GM12878 (cell line): ENCODE measurements around the gene KLHL15. TPM values are rescaled to one million over a fixed set of nuclear protein-coding genes. Genes with fewer than 3 reads are reported as not detected.

Source experiments
- ATAC-seq: fragments of 200-7000 bp; cut with Tn5 transposase; 3 replicates; pipeline ENCODE4 v1.9.1; 2020; ENCODE audit warnings: mild to moderate bottlenecking, moderate library complexity
- BruUV-seq: library from RNA; stranded (reverse); fragments of 400-500 nt; replicated peaks from 2 replicates; lab custom pipeline; 2021; lab: Mats Ljungman, UMichigan
- CTCF ChIA-PET: fragments of 300-600 bp; sonication (Branson Sonifier 250); formaldehyde crosslinking; extraction: SDS; loops from one replicate; lab custom pipeline; 2021; ENCODE audit warnings: inconsistent platforms; lab: Yijun Ruan, JAX
- POLR2A ChIA-PET: fragments of 350-600 bp; formaldehyde crosslinking; extraction: SDS; loops from one replicate; lab custom pipeline; 2021; ENCODE audit warnings: inconsistent platforms; lab: Charles Lee
- RAD21 ChIA-PET: fragments of 300-600 bp; sonication (Branson Sonifier 250); formaldehyde crosslinking; loops from one replicate; lab custom pipeline; 2023; ENCODE audit warnings: antibody characterized with exemption; ENCODE audit not compliant: unreplicated experiment; lab: Charles Lee
- SMC1A ChIA-PET: fragments of 300-600 bp; sonication (Branson Sonifier 250); formaldehyde crosslinking; loops from one replicate; lab custom pipeline; 2023; ENCODE audit not compliant: unreplicated experiment, uncharacterized antibody; lab: Charles Lee
- DNase-seq: peaks from one replicate; pipeline ENCODE4 v3.0.0-alpha.2; 2011; ENCODE audit warnings: low read depth, low spot score
- FAIRE-seq: peaks from 3 replicates; lab custom pipeline; 2011; peaks lifted over from hg19 to GRCh38; lab: Jason Lieb, UNC
- H2AFZ ChIP-seq: 2 replicates; pipeline ENCODE4 v1.6.0; 2011; ENCODE audit warnings: low read depth, low read length, control low read depth; ENCODE audit not compliant: control insufficient read depth
- H3K27ac ChIP-seq: 2 replicates; pipeline ENCODE4 v1.5.1; 2011; ENCODE audit warnings: control low read depth; ENCODE audit not compliant: control insufficient read depth, insufficient read depth
- H3K27me3 ChIP-seq, 2 experiments: replicated peaks in 1 of 2; 2 replicates each; pipeline versions ENCODE4 v1.6.0 to v1.6.1; 2011; ENCODE audit warnings: low read length in 1 of 2; ENCODE audit not compliant: control insufficient read depth in 2 of 2, insufficient read depth in 2 of 2
- H3K36me3 ChIP-seq, 2 experiments: 2 replicates each; pipeline ENCODE4 v1.5.1; 2011; ENCODE audit warnings: low read length in 1 of 2; ENCODE audit not compliant: control insufficient read depth in 2 of 2, insufficient read depth in 2 of 2
- H3K4me1 ChIP-seq: 2 replicates; pipeline ENCODE4 v1.6.1; 2011; ENCODE audit warnings: mild to moderate bottlenecking, low read length, moderate library complexity, mixed read lengths; ENCODE audit not compliant: control insufficient read depth, insufficient read depth
- H3K4me2 ChIP-seq: 2 replicates; pipeline ENCODE4 v1.6.0; 2011; ENCODE audit warnings: control low read depth; ENCODE audit not compliant: control insufficient read depth, insufficient read depth
- H3K4me3 ChIP-seq: fragments of 200-600 bp; sonication (generic); 2 replicates; pipeline ENCODE4 v1.5.1; 2016
- H3K79me2 ChIP-seq: 2 replicates; pipeline ENCODE4 v1.6.0; 2011; ENCODE audit warnings: low read length; ENCODE audit not compliant: control insufficient read depth, insufficient read depth
- H3K9ac ChIP-seq: 2 replicates; pipeline ENCODE4 v1.8.0; 2011; ENCODE audit warnings: low read length, control low read depth, mixed read lengths; ENCODE audit not compliant: control insufficient read depth, insufficient read depth
- H3K9me3 ChIP-seq: replicated peaks from 3 replicates; pipeline ENCODE4 v1.5.1; 2011; ENCODE audit warnings: mild to moderate bottlenecking, low read length; ENCODE audit not compliant: control insufficient read depth, insufficient read depth
- H4K20me1 ChIP-seq: 2 replicates; pipeline ENCODE4 v1.6.0; 2011; ENCODE audit not compliant: control insufficient read depth, insufficient read depth
- ATF3 ChIP-seq: IDR thresholded peaks from 2 replicates; pipeline ENCODE4 v1.6.1; 2011; ENCODE audit warnings: low read depth, mild to moderate bottlenecking, low read length, moderate library complexity, borderline replicate concordance; ENCODE audit errors: extremely low read depth
- BHLHE40 ChIP-seq, 2 experiments: fragments of 450-650 bp in 1 of 2; IDR thresholded peaks; 2 replicates each; pipeline ENCODE4 v1.6.1; 2011 to 2017; ENCODE audit warnings: low read depth in 2 of 2, borderline replicate concordance in 1 of 2, improper control_type of control experiment in 1 of 2, low read length in 1 of 2, mild to moderate bottlenecking in 1 of 2
- CBX3 ChIP-seq: fragments of 200-600 bp; sonication (generic); IDR thresholded peaks from 2 replicates; pipeline ENCODE4 v1.6.1; 2016; ENCODE audit warnings: low read depth, borderline replicate concordance
- MTA3 ChIP-seq: IDR thresholded peaks from 2 replicates; pipeline ENCODE4 v1.6.1; 2012; ENCODE audit warnings: low read length, inconsistent platforms, borderline replicate concordance
- NKRF ChIP-seq: fragments of 450-650 bp; conservative IDR thresholded peaks from 2 replicates; pipeline ENCODE4 v1.6.1; 2017; ENCODE audit warnings: mild to moderate bottlenecking, moderate library complexity
- PKNOX1 ChIP-seq: fragments of 450-650 bp; IDR thresholded peaks from 2 replicates; pipeline ENCODE4 v1.6.1; 2016; ENCODE audit warnings: mild to moderate bottlenecking
- POLR2AphosphoS5 ChIP-seq: IDR thresholded peaks from 2 replicates; pipeline ENCODE4 v1.6.1; 2011; ENCODE audit warnings: mild to moderate bottlenecking, low read length, inconsistent platforms
- RCOR1 ChIP-seq: conservative IDR thresholded peaks from 2 replicates; pipeline ENCODE4 v1.6.1; 2012; ENCODE audit warnings: low read depth, low read length, improper control_type of control experiment
- SKIL ChIP-seq: fragments of 450-650 bp; IDR thresholded peaks from 2 replicates; pipeline ENCODE4 v1.6.1; 2017; ENCODE audit warnings: mild to moderate bottlenecking, low read depth, inconsistent platforms; ENCODE audit not compliant: poor library complexity, severe bottlenecking
- USF2 ChIP-seq: IDR thresholded peaks from 2 replicates; pipeline ENCODE4 v1.6.1; 2011; ENCODE audit warnings: low read depth, low read length, improper control_type of control experiment, borderline replicate concordance
- ZBTB4 ChIP-seq: fragments of 450-650 bp; formaldehyde crosslinking; IDR thresholded peaks from 2 replicates; pipeline ENCODE4 v1.4.0; 2022; ENCODE audit warnings: mild to moderate bottlenecking, moderate library complexity
- ZNF207 ChIP-seq: fragments of 450-650 bp; IDR thresholded peaks from 2 replicates; pipeline ENCODE4 v1.6.1; 2014; ENCODE audit warnings: antibody characterized with exemption, mild to moderate bottlenecking, borderline replicate concordance
- WGBS: methylation state at CpG from one replicate; pipeline ENCODE4 v1.1.6; 2016; ENCODE audit warnings: low lambda C conversion rate; ENCODE audit not compliant: insufficient replicate concordance, insufficient coverage; ENCODE audit errors: missing lambda C conversion rate; 5-methylcytosine and 5-hydroxymethylcytosine counted together
- in situ Hi-C: fragments of 300-500 bp; cut with MboI; formaldehyde crosslinking; loops from 9 replicates; pipeline ENCODE4 v1.14.3; 2018; ENCODE audit warnings: mixed read lengths
- intact Hi-C: fragments of 100-400 bp; cut with micrococcal nuclease; formaldehyde crosslinking; loops from one replicate; pipeline ENCODE4 v1.14.2; 2022; ENCODE audit not compliant: unreplicated experiment
- polyA plus RNA-seq, 11 experiments: library from polyadenylated mRNA; depleted of rRNA in 4 of 11; unstranded in 6 of 11; stranded (reverse) in 5 of 11; fragments of >200 nt; fragmentation: Nextera tagmentation in 4 of 11; fragmentation: Illumina TruSeq in 1 of 11; extraction: Ambion mirVana in 4 of 11; extraction: Trizol in 1 of 11; gene quantifications; 1 replicate in 1 of 11; 2 replicates in 10 of 11; pipeline versions ENCODE4 v1.2.1 to v1.2.3, GENCODE V29; 2011 to 2016; ENCODE audit warnings: inconsistent platforms in 2 of 11, missing spikeins in 2 of 11, low read depth in 1 of 11
- total RNA-seq, 4 experiments: library from RNA; depleted of rRNA in 3 of 4; stranded (reverse); fragments of >200 nt in 3 of 4; fragmentation: Illumina TruSeq in 1 of 4; extraction: Trizol in 1 of 4; gene quantifications; 2 replicates each; pipeline versions ENCODE4 v1.2.1 to v1.2.3, GENCODE V29; 2013 to 2021

KLHL15 gene
- total and polyA plus RNA-seq, 10 of the 15 experiments (the other 5 are each of a cell fraction or from before 2014, with no cell fraction given), result 1.4 to 7.0 (median 3.7) TPM

- TF ChIP-seq ZBTB4, result no peak
- no peak for TF ChIP-seq PKNOX1
- TF ChIP-seq CBX3, result no peak
- TF ChIP-seq USF2, result no peak
Measured at GRCh38 chrX:23936180-23936579, 90.8 kb downstream of the KLHL15 start (continued).

- ATAC-seq (no peak), FAIRE-seq (no peak), DNase-seq (no peak)
- Histone ChIP-seq H3K9ac (no peak overlapping the region), H3K4me2 (no peak overlapping the region), H3K27ac (no peak overlapping the region), H3K9me3 (no peaks in the 10 kb centered on the region), H4K20me1 (no peaks in the 10 kb centered on the region), H3K4me1 (no peaks in the 10 kb centered on the region; the same call in 1 of the 2 replicates), H3K79me2 (no peaks in the 10 kb centered on the region), H3K27me3 (no peaks in the 10 kb centered on the region), H3K36me3 (no peaks in the 10 kb centered on the region), H3K4me3 (no peak overlapping the region), H2AFZ (no peak overlapping the region)
- 84% methylated on average over 11 of the region's 11 CpGs for WGBS
- intact Hi-C loops, result no loop called here
- no TSS peak for BruUV-seq
- ChIA-PET RAD21 (no interaction called here), SMC1A (no interaction called here), CTCF (no interaction called here), POLR2A (interaction anchor here (0.7 kb wide), 1 partner anchor 76 kb away, joined by 4 read pairs; no protein-coding TSS in a partner anchor)
- in situ Hi-C loops, result no loop called here
- TF ChIP-seq POLR2AphosphoS5 (no peak), NKRF (no peak), SKIL (no peak), ATF3 (no peak), BHLHE40 (IDR thresholded peaks at IDR 0.05; ENCODE audit: borderline replicate concordance in 1 of 2, low read depth in 2 of 2, low read length in 1 of 2) (no peak), ZNF207 (no peak), MTA3 (no peak), RCOR1 (no peak)
Measured at GRCh38 chrX:23935106-23935505, 91.9 kb downstream of the KLHL15 start.
